NCI-H345 treated with DMSO at 0.1 percent for 48 hours (cell line): ENCODE results near the gene ACKR4.
"Not testable (repeated sequence)": the region's sequence is repeated elsewhere in the genome, so short reads cannot be mapped to it uniquely, and the experiment has no call there.

ENCODE experiments used
- DNase-seq: peaks from one replicate; lab custom pipeline; 2025; ENCODE audit not compliant: unreplicated experiment; lab: John Stamatoyannopoulos, UW

The ACKR4 gene

GRCh38 chr3:132638706-132639105, 41.6 kb downstream of the ACKR4 start:
- no peak for DNase-seq

GRCh38 chr3:132641427-132641826, 44.4 kb downstream of the ACKR4 start:
- not testable (repeated sequence) for DNase-seq

DNA sequence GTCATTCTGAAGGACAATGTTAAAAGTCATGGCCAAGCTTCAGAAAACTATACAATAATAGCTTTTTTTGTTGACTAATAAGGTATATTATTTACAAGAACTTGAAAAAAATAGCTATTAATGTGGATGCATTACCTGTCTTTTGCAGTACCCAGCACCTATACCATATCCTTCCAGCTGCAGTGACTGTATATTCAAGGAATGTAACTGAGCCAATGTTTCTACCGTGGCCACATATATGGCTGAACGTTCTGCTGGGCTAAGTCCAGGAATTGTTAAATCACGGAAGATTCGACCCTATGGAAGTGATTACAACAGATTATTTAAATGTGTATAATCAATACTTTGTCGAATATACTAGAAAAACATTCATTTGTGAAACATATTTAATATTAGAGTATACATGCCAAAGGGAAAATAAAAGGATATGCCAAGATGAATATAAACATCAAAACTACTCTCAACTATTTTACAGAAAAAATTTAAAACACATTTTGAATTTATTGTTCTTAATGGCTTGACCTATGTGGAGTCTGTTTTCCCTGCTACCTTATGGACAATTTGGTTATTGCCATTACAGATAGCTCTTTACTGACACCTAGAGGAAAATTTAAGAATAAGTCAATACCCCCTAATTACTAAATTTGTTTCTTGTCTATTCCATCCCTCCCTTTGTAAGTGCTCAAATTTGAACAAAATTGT, 44.9 kb downstream of the ACKR4 start:
- peak; percentile 4 for DNase-seq

DNA sequence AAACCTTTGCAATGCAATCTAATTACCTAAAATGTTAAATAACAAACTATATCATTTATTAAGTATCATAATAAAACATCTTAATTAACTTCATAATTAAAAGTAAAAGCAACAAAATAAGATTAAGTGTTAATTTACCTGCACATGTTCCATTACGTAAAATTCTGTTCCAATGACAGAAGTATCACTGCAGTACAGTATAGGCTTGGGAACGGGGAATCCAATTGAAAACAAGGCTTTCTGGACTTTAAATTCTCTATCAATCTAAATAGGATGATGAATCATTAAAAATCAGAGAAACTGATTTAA, 45.4 kb downstream of the ACKR4 start:
- DNase-seq, result no peak

DNA sequence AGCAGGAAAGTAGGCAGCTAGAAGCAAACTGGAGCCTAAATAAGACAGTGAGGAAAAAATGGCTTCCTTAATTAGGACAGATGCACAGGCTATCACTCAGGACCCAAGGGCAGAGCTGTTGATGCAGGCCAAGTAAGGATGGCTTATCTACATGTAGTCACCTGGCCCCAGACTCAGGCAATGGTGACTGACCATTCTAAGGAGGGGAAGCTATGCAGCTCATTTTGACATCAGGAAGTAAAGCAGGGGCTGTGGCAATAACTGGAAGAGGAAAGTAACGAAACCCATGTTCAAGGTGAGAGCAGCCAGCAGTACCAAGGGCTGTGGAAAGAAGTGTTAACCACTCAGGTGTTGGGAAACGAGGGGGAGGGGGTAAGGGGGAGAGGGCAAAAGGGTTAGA, 46.3 kb downstream of the ACKR4 start:
- no peak for DNase-seq

DNA sequence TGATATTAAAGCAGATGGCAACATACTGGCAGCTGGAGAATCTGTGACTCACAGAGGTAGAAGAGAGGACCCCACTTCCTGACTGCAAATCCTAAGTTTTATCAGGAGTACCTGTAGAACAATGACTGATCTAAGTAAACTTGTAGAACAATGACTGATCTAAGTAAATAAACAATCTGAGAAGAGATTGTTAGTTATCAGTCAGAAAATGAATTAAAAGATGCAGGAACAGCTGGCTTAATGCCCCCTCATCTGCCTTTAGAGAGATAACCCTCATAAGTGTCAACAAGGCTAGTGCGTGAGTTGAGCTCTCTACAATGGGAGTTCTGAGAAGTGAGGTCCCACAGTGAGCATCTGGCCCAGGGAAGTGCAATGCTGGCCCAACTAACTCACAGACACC, 48.0 kb downstream of the ACKR4 start:
- DNase-seq, result no peak

GRCh38 chr3:132650153-132650552, 53.1 kb downstream of the ACKR4 start:
- DNase-seq, result no peak
